Measurements from ENCODE around the gene SLC49A4.

Gene SLC49A4

GRCh38 chr3:122859021-122859805 is 64.3 kb downstream of the SLC49A4 start:
- DNase-seq (ENCODE audit: low spot score): no peak
- TF ChIP-seq CTCF (IDR thresholded peaks at IDR 0.05; ENCODE audit: extremely low read depth, missing control alignments): no peak

- TF ChIP-seq CTCF (IDR thresholded peaks at IDR 0.05; ENCODE audit: extremely low read depth, missing control alignments): no peak
- no peak for DNase-seq (ENCODE audit: low spot score)
These were observed 67.5 kb downstream of the SLC49A4 start for GRCh38 chr3:122862381-122862780.

GRCh38 chr3:122864498-122864897 is 69.6 kb downstream of the SLC49A4 start:
- DNase-seq (ENCODE audit: low spot score): no peak
- TF ChIP-seq CTCF (IDR thresholded peaks at IDR 0.05; ENCODE audit: extremely low read depth, missing control alignments): no peak

GRCh38 chr3:122868322-122868721 is 73.5 kb downstream of the SLC49A4 start:
- no peak for TF ChIP-seq CTCF (IDR thresholded peaks at IDR 0.05; ENCODE audit: extremely low read depth, missing control alignments)
- no peak for DNase-seq (ENCODE audit: low spot score)

- no peak for DNase-seq (ENCODE audit: low spot score)
- no peak for TF ChIP-seq CTCF (IDR thresholded peaks at IDR 0.05; ENCODE audit: extremely low read depth, missing control alignments)
These were observed 79.1 kb downstream of the SLC49A4 start for GRCh38 chr3:122873741-122874515.

- no peak for DNase-seq (ENCODE audit: low spot score)
- no peak for TF ChIP-seq CTCF (IDR thresholded peaks at IDR 0.05; ENCODE audit: extremely low read depth, missing control alignments)
These were observed 80.8 kb downstream of the SLC49A4 start for GRCh38 chr3:122875547-122876127.

- no peak for DNase-seq (ENCODE audit: low spot score)
- no peak for TF ChIP-seq CTCF (IDR thresholded peaks at IDR 0.05; ENCODE audit: extremely low read depth, missing control alignments)
These were observed 85.3 kb downstream of the SLC49A4 start for GRCh38 chr3:122880173-122880572.

Data from GM20000 (cell line).